WTC11 (cell line): ENCODE data around the gene ARHGAP44.

ENCODE experiments used
- CREB1 ChIP-seq: sonication (generic); formaldehyde crosslinking; IDR thresholded peaks from 2 replicates; pipeline ENCODE4 v1.8.0; 2023; ENCODE audit warnings: mild to moderate bottlenecking, missing genetic modification reagents
- CTCF ChIP-seq: fragments of 200-600 bp; IDR thresholded peaks from 2 replicates; pipeline ENCODE4 v1.8.0; 2022; ENCODE audit warnings: antibody characterized with exemption
- HMGXB4 ChIP-seq: sonication (generic); formaldehyde crosslinking; IDR thresholded peaks from 2 replicates; pipeline ENCODE4 v1.8.1; 2023; ENCODE audit warnings: mild to moderate bottlenecking, moderate library complexity, missing genetic modification reagents
- SMAD3 ChIP-seq: sonication (generic); formaldehyde crosslinking; IDR thresholded peaks from 2 replicates; pipeline ENCODE4 v1.8.0; 2022; ENCODE audit warnings: missing genetic modification reagents, mild to moderate bottlenecking, borderline replicate concordance
- STAT6 ChIP-seq: sonication (generic); formaldehyde crosslinking; conservative IDR thresholded peaks from 2 replicates; pipeline ENCODE4 v1.8.1; 2023; ENCODE audit warnings: mild to moderate bottlenecking, low read depth, missing genetic modification reagents, moderate library complexity
- USF2 ChIP-seq: sonication (generic); formaldehyde crosslinking; IDR thresholded peaks from 2 replicates; pipeline ENCODE4 v1.8.1; 2023; ENCODE audit warnings: mild to moderate bottlenecking, missing genetic modification reagents, moderate library complexity
- ZNF396 ChIP-seq: fragments of 250-450 bp; sonication (Bioruptor Pico); IDR thresholded peaks from 2 replicates; pipeline ENCODE4 v1.8.0; 2021; ENCODE audit warnings: mild to moderate bottlenecking, moderate library complexity, borderline replicate concordance
- ZNF416 ChIP-seq: fragments of 250-450 bp; sonication (Bioruptor Pico); IDR thresholded peaks from 2 replicates; pipeline ENCODE4 v1.9.0; 2021; ENCODE audit warnings: mild to moderate bottlenecking, inconsistent platforms

- TF ChIP-seq ZNF396 (CRISPR knock-in tag) (no peak), SMAD3 (CRISPR knock-in tag) (no peak), CTCF (no peak), ZNF416 (CRISPR knock-in tag) (no peak), USF2 (CRISPR knock-in tag) (no peak), HMGXB4 (CRISPR knock-in tag) (no peak), CREB1 (CRISPR knock-in tag) (no peak), STAT6 (CRISPR knock-in tag) (no peak)
Measured at GRCh38 chr17:12831839-12832238, 42.5 kb downstream of the ARHGAP44 start.
